Keratinocyte (primary cell): ENCODE measurements around the gene ATXN7.

Experiments used
- EZH2 ChIP-seq: IDR thresholded peaks from one replicate; pipeline ENCODE4 v1.6.1; 2012; ENCODE audit warnings: inconsistent platforms, mild to moderate bottlenecking, low read length, moderate library complexity
- TF ChIP-seq, protein P1 (sequence below), 3 experiments: IDR thresholded peaks in 1 of 3; conservative IDR thresholded peaks in 1 of 3; optimal IDR thresholded peaks in 1 of 3; 2 replicates in 2 of 3; 3 replicates in 1 of 3; pipeline versions ENCODE3 to v1.5.1; 2011; ENCODE audit warnings: low read length in 3 of 3, mild to moderate bottlenecking in 3 of 3, moderate library complexity in 2 of 3, control low read depth in 1 of 3, inconsistent platforms in 1 of 3; ENCODE audit not compliant: insufficient read depth in 2 of 3; ENCODE audit errors: extremely low read depth in 1 of 3

DNA sequence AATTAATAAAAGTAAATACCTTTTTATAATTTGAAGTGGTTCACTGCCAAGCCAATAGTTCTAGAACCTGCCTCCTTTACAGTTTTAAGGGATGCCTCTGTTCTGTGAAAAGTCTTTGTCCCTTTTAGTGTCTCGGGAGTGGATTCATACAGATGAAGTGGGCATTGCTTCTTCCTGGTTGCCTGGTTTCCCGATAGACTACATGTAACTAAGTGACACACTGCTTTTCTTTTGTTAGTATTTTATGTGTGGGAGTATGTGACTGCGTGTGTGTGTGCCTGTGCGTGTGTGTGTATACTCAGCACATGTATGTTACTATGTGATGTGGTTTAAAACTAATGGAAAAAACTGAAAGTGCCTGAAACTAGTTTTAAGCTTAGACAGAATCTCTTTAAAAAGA, 138.6 kb downstream of the ATXN7 start:
- TF ChIP-seq, protein P1, sequence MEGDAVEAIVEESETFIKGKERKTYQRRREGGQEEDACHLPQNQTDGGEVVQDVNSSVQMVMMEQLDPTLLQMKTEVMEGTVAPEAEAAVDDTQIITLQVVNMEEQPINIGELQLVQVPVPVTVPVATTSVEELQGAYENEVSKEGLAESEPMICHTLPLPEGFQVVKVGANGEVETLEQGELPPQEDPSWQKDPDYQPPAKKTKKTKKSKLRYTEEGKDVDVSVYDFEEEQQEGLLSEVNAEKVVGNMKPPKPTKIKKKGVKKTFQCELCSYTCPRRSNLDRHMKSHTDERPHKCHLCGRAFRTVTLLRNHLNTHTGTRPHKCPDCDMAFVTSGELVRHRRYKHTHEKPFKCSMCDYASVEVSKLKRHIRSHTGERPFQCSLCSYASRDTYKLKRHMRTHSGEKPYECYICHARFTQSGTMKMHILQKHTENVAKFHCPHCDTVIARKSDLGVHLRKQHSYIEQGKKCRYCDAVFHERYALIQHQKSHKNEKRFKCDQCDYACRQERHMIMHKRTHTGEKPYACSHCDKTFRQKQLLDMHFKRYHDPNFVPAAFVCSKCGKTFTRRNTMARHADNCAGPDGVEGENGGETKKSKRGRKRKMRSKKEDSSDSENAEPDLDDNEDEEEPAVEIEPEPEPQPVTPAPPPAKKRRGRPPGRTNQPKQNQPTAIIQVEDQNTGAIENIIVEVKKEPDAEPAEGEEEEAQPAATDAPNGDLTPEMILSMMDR (optimal IDR thresholded peaks at IDR 0.05 in 1 of 3, IDR thresholded peaks at IDR 0.05 in 1 of 3, conservative IDR thresholded peaks at IDR 0.05 in 1 of 3; ENCODE audit: extremely low read depth in 1 of 3, insufficient read depth in 2 of 3, low read length in 3 of 3), result no peak
- TF ChIP-seq EZH2, result no peak
